ENCODE results near the gene DNAH10. TPM values are rescaled to one million over a fixed set of nuclear protein-coding genes. Genes with fewer than 3 reads are reported as not detected.

DNAH10 gene
- total and polyA plus RNA-seq, 10 of the 15 experiments (the other 5 are each of a cell fraction or from before 2014, with no cell fraction given) = 0.01 to 0.32 (median 0.06) TPM

DNA sequence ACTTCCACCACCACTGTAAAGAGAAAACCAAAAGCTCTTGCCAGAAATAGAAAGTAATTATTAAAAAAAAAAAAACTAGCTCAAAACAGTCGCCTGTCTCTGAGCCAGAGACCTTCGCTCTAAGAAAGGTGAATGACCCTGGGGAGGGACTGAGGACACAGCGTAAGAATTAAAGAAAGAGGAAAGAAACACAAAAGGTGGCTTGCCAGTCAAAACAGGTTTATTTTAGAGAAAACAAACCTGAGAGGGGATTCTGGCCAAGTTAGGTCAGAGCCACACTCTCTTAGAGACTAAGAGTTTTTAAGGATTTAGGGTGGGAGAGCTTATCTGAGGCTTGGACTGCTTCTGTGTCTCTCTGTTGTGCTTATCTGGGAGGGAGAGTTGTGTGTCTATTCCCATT is 66.0 kb downstream of the DNAH10 start:
- POLR2A ChIA-PET = no interaction called here
- WGBS (ENCODE audit: insufficient coverage, insufficient replicate concordance, low lambda C conversion rate, missing lambda C conversion rate) = 53% methylated on average over 3 of the region's 3 CpGs
- Histone ChIP-seq H3K4me2 (ENCODE audit: control insufficient read depth, insufficient read depth) (no peak overlapping the region), H3K27ac (ENCODE audit: control insufficient read depth, insufficient read depth) (no peak overlapping the region), H4K20me1 (ENCODE audit: control insufficient read depth, insufficient read depth) (no peaks in the 10 kb centered on the region), H3K27me3 (replicated peaks in 1 of 2; ENCODE audit: control insufficient read depth in 2 of 2, insufficient read depth in 2 of 2, low read length in 1 of 2) (no peaks in the 10 kb centered on the region), H2AFZ (ENCODE audit: control insufficient read depth, low read depth, low read length) (no peak overlapping the region), H3K9ac (ENCODE audit: control insufficient read depth, insufficient read depth, low read length) (no peak overlapping the region), H3K4me3 (no peak overlapping the region), H3K36me3 (ENCODE audit: control insufficient read depth in 2 of 2, insufficient read depth in 2 of 2, low read length in 1 of 2) (no peaks in the 10 kb centered on the region), H3K4me1 (ENCODE audit: control insufficient read depth, insufficient read depth, low read length) (no peaks in the 10 kb centered on the region), H3K79me2 (ENCODE audit: control insufficient read depth, insufficient read depth, low read length) (no peaks in the 10 kb centered on the region), H3K9me3 (replicated peaks; ENCODE audit: control insufficient read depth, insufficient read depth, low read length) (peaks cover 3% of the 10 kb centered on the region)
- intact Hi-C loops (cut with micrococcal nuclease; ENCODE audit: unreplicated experiment) (no loop called here), in situ Hi-C loops (cut with MboI) (no loop called here)
- no peak for DNase-seq (ENCODE audit: low read depth, low spot score)
- no peak for ATAC-seq
- TF ChIP-seq SMAD5 (IDR thresholded peaks at IDR 0.05; ENCODE audit: low read depth) (no peak), MEF2A (IDR thresholded peaks at IDR 0.05; ENCODE audit: insufficient read depth, low read depth, low read length) (0 out of 2 replicates have a peak, but pooled peaks have one; percentile 24)
- RAD21 ChIA-PET (ENCODE audit: unreplicated experiment) = no interaction called here
- CTCF ChIA-PET = interaction anchor here (1.0 kb wide), 1 partner anchor 10 kb away, joined by 3 read pairs; no protein-coding TSS in a partner anchor
- no peak for FAIRE-seq
- SMC1A ChIA-PET (ENCODE audit: uncharacterized antibody, unreplicated experiment) = no interaction called here
- no TSS peak for BruUV-seq (replicated peaks)

DNA sequence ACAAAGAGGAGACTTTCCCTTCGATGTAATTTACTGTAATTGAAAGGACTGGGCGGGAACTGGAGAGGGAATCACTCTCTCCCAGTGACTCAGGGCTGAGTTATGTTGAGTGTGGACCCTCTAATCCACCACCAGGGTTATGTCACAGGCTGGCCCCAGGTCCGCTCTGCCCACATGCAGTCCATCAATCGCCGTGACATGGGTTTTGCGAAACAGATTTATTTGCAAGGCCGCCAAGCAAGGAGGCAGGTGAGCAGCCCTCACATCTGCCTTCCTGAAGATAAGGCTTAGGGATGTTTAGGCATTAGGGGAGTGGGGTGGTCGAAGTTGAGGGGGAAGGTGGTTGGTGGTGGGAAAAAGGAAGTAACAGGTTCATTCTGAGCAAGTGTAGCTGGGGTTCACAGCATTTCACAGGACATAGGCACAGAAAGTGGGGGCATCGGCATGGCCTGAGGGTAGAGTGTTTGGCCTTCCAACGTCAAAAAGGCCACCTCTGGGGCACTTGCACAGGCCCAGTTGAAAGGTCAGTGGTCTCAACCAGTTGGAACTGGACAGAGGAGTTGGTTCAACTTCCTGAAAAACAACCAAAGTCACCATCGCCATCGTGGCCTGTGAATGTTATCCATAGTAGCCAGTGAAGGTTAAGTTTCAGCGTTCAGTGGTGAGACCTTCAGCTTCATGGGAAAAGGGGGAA is 66.9 kb downstream of the DNAH10 start:
- intact Hi-C loops (cut with micrococcal nuclease; ENCODE audit: unreplicated experiment) (no loop called here), in situ Hi-C loops (cut with MboI) (no loop called here)
- Histone ChIP-seq H3K4me2 (ENCODE audit: control insufficient read depth, insufficient read depth) (no peak overlapping the region), H3K9me3 (replicated peaks; ENCODE audit: control insufficient read depth, insufficient read depth, low read length) (peaks cover 3% of the 10 kb centered on the region), H3K36me3 (ENCODE audit: control insufficient read depth in 2 of 2, insufficient read depth in 2 of 2, low read length in 1 of 2) (no peaks in the 10 kb centered on the region), H3K9ac (ENCODE audit: control insufficient read depth, insufficient read depth, low read length) (no peak overlapping the region), H3K27ac (ENCODE audit: control insufficient read depth, insufficient read depth) (no peak overlapping the region), H3K4me1 (ENCODE audit: control insufficient read depth, insufficient read depth, low read length) (no peaks in the 10 kb centered on the region), H3K79me2 (ENCODE audit: control insufficient read depth, insufficient read depth, low read length) (no peaks in the 10 kb centered on the region), H3K27me3 (replicated peaks in 1 of 2; ENCODE audit: control insufficient read depth in 2 of 2, insufficient read depth in 2 of 2, low read length in 1 of 2) (no peaks in the 10 kb centered on the region), H3K4me3 (no peak overlapping the region), H4K20me1 (ENCODE audit: control insufficient read depth, insufficient read depth) (no peaks in the 10 kb centered on the region), H2AFZ (ENCODE audit: control insufficient read depth, low read depth, low read length) (no peak overlapping the region)
- RAD21 ChIA-PET (ENCODE audit: unreplicated experiment) = no interaction called here
- TF ChIP-seq POLR2AphosphoS2 (IDR thresholded peaks at IDR 0.05; ENCODE audit: low read depth, low read length) (no peak), SUZ12 (IDR thresholded peaks at IDR 0.05; ENCODE audit: unreplicated experiment) (no peak), WRNIP1 (IDR thresholded peaks at IDR 0.05; ENCODE audit: borderline replicate concordance, low read depth, low read length) (no peak)
- TF ChIP-seq, protein P1, sequence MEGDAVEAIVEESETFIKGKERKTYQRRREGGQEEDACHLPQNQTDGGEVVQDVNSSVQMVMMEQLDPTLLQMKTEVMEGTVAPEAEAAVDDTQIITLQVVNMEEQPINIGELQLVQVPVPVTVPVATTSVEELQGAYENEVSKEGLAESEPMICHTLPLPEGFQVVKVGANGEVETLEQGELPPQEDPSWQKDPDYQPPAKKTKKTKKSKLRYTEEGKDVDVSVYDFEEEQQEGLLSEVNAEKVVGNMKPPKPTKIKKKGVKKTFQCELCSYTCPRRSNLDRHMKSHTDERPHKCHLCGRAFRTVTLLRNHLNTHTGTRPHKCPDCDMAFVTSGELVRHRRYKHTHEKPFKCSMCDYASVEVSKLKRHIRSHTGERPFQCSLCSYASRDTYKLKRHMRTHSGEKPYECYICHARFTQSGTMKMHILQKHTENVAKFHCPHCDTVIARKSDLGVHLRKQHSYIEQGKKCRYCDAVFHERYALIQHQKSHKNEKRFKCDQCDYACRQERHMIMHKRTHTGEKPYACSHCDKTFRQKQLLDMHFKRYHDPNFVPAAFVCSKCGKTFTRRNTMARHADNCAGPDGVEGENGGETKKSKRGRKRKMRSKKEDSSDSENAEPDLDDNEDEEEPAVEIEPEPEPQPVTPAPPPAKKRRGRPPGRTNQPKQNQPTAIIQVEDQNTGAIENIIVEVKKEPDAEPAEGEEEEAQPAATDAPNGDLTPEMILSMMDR (IDR thresholded peaks at IDR 0.05 in 2 of 3, conservative IDR thresholded peaks at IDR 0.05 in 1 of 3; ENCODE audit: control insufficient read depth in 2 of 3, extremely low read depth in 1 of 3, insufficient read depth in 1 of 3, low read depth in 3 of 3, low read length in 3 of 3) = no peak
- TF ChIP-seq, protein P2, sequence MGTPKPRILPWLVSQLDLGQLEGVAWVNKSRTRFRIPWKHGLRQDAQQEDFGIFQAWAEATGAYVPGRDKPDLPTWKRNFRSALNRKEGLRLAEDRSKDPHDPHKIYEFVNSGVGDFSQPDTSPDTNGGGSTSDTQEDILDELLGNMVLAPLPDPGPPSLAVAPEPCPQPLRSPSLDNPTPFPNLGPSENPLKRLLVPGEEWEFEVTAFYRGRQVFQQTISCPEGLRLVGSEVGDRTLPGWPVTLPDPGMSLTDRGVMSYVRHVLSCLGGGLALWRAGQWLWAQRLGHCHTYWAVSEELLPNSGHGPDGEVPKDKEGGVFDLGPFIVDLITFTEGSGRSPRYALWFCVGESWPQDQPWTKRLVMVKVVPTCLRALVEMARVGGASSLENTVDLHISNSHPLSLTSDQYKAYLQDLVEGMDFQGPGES (IDR thresholded peaks at IDR 0.05) = no peak
- TF ChIP-seq, protein P3, sequence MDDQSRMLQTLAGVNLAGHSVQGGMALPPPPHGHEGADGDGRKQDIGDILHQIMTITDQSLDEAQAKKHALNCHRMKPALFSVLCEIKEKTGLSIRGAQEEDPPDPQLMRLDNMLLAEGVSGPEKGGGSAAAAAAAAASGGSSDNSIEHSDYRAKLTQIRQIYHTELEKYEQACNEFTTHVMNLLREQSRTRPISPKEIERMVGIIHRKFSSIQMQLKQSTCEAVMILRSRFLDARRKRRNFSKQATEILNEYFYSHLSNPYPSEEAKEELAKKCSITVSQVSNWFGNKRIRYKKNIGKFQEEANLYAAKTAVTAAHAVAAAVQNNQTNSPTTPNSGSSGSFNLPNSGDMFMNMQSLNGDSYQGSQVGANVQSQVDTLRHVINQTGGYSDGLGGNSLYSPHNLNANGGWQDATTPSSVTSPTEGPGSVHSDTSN (IDR thresholded peaks at IDR 0.05; ENCODE audit: insufficient replicate concordance, low read depth, low read length) = peak; percentile 37
- TF ChIP-seq, protein P4, sequence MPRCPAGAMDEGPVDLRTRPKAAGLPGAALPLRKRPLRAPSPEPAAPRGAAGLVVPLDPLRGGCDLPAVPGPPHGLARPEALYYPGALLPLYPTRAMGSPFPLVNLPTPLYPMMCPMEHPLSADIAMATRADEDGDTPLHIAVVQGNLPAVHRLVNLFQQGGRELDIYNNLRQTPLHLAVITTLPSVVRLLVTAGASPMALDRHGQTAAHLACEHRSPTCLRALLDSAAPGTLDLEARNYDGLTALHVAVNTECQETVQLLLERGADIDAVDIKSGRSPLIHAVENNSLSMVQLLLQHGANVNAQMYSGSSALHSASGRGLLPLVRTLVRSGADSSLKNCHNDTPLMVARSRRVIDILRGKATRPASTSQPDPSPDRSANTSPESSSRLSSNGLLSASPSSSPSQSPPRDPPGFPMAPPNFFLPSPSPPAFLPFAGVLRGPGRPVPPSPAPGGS (IDR thresholded peaks at IDR 0.05; ENCODE audit: borderline replicate concordance, insufficient read depth, low read depth, low read length, poor library complexity, severe bottlenecking) = peak; percentile 64
- 69% methylated on average over 13 of the region's 13 CpGs for WGBS (ENCODE audit: insufficient coverage, insufficient replicate concordance, low lambda C conversion rate, missing lambda C conversion rate)
- no TSS peak for BruUV-seq (replicated peaks)
- ATAC-seq (no peak), FAIRE-seq (no peak), DNase-seq (ENCODE audit: low read depth, low spot score) (no peak)
- POLR2A ChIA-PET = no interaction called here
- CTCF ChIA-PET = no interaction called here
- SMC1A ChIA-PET (ENCODE audit: uncharacterized antibody, unreplicated experiment) = interaction anchor here (1.2 kb wide), 1 partner anchor 10 kb away, joined by 3 read pairs; no protein-coding TSS in a partner anchor
